HG02938 (cell line): Measurements from ENCODE around the gene POLDIP2.

ENCODE experiments used
- ATAC-seq: cut with Tn5 transposase; IDR thresholded peaks from one replicate; pipeline ENCODE4 v1.9.1; 2021; ENCODE audit warnings: mild to moderate bottlenecking, moderate library complexity; ENCODE audit not compliant: unreplicated experiment

The POLDIP2 gene

DNA sequence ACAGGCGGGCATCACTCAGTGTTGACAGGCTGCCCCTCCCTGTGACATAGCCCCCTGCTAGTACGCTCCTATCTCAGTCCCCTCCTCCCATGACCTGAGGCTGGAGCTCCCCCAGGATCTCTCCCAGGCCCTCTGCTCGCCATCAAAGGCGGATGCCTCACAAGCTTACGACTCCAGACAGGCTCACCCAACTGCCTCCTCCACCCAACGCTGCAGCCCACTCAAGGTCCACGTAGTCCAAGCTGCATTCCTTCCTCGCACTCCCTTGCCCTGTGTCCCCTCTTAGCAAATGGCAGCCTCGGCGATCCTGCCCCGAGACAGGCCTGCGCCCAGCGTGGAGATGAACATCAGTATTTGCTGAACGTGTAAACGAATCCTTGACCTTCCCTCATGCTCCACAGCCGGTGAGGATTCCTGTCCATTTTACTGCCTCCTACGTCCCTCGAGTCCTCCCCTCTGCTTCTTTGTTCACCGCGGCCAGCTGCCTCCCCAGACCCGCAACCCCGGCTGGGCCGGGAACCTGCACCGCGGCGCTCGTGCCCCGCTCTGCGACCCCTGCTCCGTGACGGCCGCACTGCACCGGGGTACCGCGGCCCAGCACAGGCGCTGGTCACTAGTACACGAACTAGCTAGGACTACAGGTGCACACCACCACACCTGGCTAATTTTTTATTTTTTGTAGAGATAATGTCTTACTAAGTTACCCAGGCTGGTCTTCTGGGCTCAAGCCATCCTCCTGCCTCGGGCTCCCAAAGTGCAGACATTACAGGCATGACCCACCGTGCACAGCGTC, 39.2 kb downstream of the POLDIP2 start:
- no peak for ATAC-seq

DNA sequence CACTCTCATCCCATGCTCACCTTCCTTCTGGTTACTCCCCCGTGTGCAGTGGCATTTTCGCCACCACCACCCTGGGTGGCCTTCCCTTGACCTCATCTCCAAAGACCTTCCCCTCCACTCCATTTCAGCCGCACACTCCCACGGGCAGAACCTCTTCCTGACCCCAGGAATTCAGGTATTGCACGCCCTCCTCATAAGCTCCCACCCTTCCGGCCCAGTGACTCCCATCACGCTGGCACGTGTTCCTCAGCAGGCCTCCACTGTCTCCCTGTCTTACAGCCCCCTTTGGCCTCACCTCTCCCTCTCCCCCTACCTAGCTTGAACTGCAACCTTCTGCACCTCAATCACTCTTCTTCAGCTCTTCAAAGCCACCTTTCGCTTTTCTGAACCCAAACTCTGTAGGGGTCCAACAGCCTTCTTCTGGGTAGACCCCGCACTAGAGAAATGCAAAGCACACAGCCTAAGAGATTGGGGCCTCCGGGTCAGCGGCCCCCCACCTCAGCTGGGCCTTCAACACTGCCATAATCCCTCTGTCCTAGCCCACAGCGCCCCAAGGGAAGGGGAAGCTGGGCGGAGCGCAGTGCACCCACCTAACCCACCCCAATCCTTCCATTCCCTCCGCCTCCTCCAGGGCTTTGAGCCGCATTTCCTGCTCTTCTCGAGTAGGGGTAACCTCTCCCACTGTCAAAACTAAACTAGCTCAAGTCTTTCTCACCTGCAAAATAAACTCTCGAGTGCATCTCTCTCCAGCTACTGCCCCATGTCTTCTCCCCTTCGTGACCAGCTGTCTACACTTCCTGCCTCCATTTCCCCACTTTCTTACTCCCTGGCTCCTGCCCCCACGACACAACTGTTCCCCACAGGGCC, 40.0 kb downstream of the POLDIP2 start:
- ATAC-seq = no peak

DNA sequence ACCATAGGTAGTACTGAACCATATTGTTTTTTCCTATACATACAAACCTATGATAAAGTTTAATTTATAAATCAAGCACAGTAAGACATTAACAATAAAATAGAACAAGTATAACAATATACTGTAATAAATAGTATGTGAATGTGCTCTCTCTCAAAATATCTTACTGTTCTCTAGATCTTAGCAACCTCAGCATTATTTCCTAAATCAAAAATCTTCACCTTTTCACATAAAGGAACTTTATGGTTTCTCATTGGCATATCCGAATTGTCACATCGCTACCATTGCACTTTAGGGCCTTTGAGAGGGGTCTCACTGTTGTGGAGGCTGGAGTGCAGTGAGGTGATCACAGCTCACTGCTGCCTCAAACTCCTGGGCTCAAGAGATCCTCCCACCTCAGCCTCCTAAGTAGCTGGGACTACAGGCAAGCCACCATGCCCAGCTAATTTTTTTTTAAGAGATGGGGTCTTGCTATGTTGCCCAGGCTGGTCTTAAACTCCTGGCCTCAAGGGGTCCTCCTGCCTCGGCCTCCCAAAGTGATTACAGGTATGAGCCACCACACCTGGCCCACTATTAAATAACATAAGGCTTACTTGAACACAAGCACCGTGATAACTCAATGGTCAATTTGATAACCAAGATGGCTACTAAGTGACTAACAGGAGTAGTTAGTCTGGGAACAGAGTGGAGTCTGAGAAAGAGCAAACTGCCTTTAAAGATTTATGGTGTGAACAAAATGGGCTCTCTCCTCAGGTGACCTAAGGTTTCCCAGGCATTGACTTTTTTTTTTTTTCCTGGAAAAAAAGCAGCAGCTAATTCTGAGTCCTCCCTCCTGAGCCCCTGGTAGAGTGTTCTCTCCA, 41.3 kb downstream of the POLDIP2 start:
- ATAC-seq = no peak

DNA sequence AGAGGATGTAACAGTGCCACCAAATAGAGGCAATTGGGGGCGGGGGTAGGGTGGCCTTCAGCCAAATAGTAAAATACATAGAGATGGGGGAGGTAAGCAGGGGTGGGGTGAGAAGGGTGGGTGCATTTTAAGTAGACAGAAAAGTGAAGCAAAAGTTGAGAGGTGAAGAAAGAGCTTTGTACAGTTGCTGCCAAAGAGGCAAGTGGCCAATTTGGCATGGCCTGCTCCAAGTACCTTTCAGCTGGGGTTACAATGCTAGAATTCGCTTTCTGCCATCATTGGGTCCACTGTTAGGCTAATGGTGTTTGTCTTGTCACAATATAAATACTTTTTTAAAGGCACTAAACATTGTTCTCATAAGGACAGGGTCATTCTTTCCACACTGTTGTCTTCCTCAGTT, 43.5 kb downstream of the POLDIP2 start:
- ATAC-seq = no peak

DNA sequence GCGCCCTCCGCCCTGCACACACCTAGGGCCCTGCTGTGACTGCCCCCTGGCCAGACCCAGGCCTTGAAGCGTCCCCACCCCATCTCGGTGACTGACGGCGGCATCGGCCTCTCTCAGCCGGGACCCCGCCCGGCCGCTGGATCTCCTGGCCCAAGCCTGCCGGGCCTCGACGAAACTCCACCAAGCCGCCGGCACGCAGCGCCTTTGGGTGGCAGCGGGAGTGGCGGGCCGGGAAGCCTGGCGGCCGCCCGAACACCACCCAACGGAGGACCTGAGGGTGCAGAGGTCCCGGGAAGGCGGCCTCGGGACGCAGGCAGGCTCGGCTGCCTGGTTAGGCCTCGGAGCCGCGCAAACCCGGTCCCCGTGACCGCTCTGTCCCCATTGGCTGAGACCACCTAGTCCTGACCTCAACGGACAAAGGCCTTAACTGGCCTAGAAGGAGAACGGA, 50.3 kb downstream of the POLDIP2 start:
- no peak for ATAC-seq

DNA sequence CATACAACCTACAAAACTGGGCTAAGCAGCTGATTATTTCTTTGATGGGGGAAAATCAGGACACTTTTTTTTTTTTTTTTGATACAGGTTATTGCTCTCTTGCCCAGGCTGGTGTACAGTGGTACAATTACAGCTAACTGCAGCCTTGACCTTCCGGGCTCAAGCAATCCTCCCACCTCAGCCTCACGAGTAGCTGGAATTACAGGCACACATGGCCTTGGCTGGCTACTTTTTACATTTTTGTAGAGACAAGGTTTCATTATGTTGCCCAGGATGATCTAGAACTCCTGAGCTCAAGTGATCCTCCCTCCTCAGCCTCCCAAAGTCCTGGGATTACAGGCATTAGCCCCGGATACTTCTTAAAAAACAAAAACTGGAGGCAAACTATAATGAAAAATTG, 58.9 kb downstream of the POLDIP2 start:
- ATAC-seq = no peak
